H1 (cell line): ENCODE results near the gene GEN1. TPM values are rescaled to one million over a fixed set of nuclear protein-coding genes. Genes with fewer than 3 reads are reported as not detected.

Source experiments
- CHD7 ChIP-seq: fragments of 300-600 bp; sonication (generic); IDR thresholded peaks from 2 replicates; pipeline ENCODE4 v1.7.1; 2012; ENCODE audit warnings: low read length, moderate library complexity, mild to moderate bottlenecking, inconsistent platforms; ENCODE audit not compliant: insufficient replicate concordance
- EP300 ChIP-seq, 2 experiments: IDR thresholded peaks; 1 replicate in 1 of 2; 2 replicates in 1 of 2; pipeline ENCODE4 v1.6.1; 2011 to 2012; ENCODE audit warnings: low read depth in 2 of 2, low read length in 2 of 2, mild to moderate bottlenecking in 2 of 2, borderline replicate concordance in 1 of 2, inconsistent platforms in 1 of 2, moderate library complexity in 1 of 2
- JUND ChIP-seq: IDR thresholded peaks from 2 replicates; pipeline ENCODE4 v1.6.1; 2011; ENCODE audit warnings: mild to moderate bottlenecking, improper control_type of control experiment, low read length
- KDM4A ChIP-seq: IDR thresholded peaks from one replicate; pipeline ENCODE4 v1.7.1; 2012; ENCODE audit warnings: low read depth, mild to moderate bottlenecking, moderate library complexity, low read length, inconsistent platforms; ENCODE audit not compliant: severe bottlenecking
- KDM5A ChIP-seq: fragments of 200-600 bp; IDR thresholded peaks from 2 replicates; pipeline ENCODE4 v1.7.1; 2012; ENCODE audit warnings: mild to moderate bottlenecking, low read length, inconsistent platforms, mixed read lengths
- NRF1 ChIP-seq: IDR thresholded peaks from 2 replicates; pipeline ENCODE4 v1.6.1; 2011; ENCODE audit warnings: mild to moderate bottlenecking, low read depth, low read length, improper control_type of control experiment
- RFX5 ChIP-seq: IDR thresholded peaks from 2 replicates; pipeline ENCODE4 v1.6.1; 2011; ENCODE audit warnings: low read depth, low read length, improper control_type of control experiment, borderline replicate concordance
- USF2 ChIP-seq: IDR thresholded peaks from 2 replicates; pipeline ENCODE4 v1.6.1; 2011; ENCODE audit warnings: low read length, improper control_type of control experiment
- ZNF274 ChIP-seq: IDR thresholded peaks from 2 replicates; pipeline ENCODE4 v1.7.0; 2012; ENCODE audit warnings: low read length, borderline replicate concordance; ENCODE audit errors: extremely low read depth
- polyA plus RNA-seq, 7 experiments: library from polyadenylated mRNA; depleted of rRNA in 3 of 7; stranded (reverse) in 5 of 7; unstranded in 2 of 7; fragments of >200 nt in 5 of 7; fragments of 200-250 nt in 2 of 7; gene quantifications; 1 replicate in 5 of 7; 2 replicates in 1 of 7; 4 replicates in 1 of 7; pipeline versions ENCODE4 v1.2.1 to v1.2.3, GENCODE V29; 2011 to 2013; ENCODE audit warnings: missing spikeins in 2 of 7, mixed read lengths in 2 of 7
- total RNA-seq: library from RNA; stranded (reverse); fragmentation: NEBNext Ultra II Directional; extraction: Animal tissue kit (Norgen Biotek cat#: 25700); gene quantifications from 2 replicates; pipeline ENCODE4 v1.2.1, GENCODE V29; 2021

GEN1 gene
- total and polyA plus RNA-seq, 2 of the 8 experiments (the other 6 are each of a cell fraction or from before 2014, with no cell fraction given) = 6.9 to 19.2 TPM

- TF ChIP-seq CHD7 (no peak), USF2 (no peak), JUND (no peak), KDM5A (no peak), ZNF274 (no peak), RFX5 (no peak), NRF1 (no peak), KDM4A (no peak), EP300 (IDR thresholded peaks at IDR 0.05; ENCODE audit: borderline replicate concordance in 1 of 2, low read depth in 2 of 2, low read length in 2 of 2) (no peak)
Observed at GRCh38 chr2:17762451-17762850, 8.5 kb downstream of the GEN1 start (continued).
